ENCODE results near the gene PCYT2.

GRCh38 chr17:81931557-81932332 lies 20.5 kb upstream of the PCYT2 start:
- TF ChIP-seq CTCF (conservative IDR thresholded peaks at IDR 0.05 in 1 of 2, IDR thresholded peaks at IDR 0.05 in 1 of 2; ENCODE audit: extremely low read depth in 1 of 2, insufficient read depth in 1 of 2, low read depth in 1 of 2, low read length in 2 of 2) (no peak), EZH2 (IDR thresholded peaks at IDR 0.05; ENCODE audit: borderline replicate concordance, low read length) (no peak)

All from mammary epithelial cell (primary cell).